Esophagus muscularis mucosa (tissue), 3 donors: ENCODE data around the gene RUNX1.

Source experiments
- CTCF ChIP-seq, 3 experiments: fragments of 200-600 bp in 2 of 3; fragments of 450-650 bp in 1 of 3; sonication (generic) in 2 of 3; IDR thresholded peaks; one replicate each; pipeline ENCODE4 v1.5.1; 2017 to 2019; ENCODE audit warnings: antibody characterized with exemption in 3 of 3, mild to moderate bottlenecking in 2 of 3, moderate library complexity in 1 of 3
- POLR2AphosphoS5 ChIP-seq, 2 donors: sonication (generic); formaldehyde crosslinking; IDR thresholded peaks; one replicate each; pipeline ENCODE4 v1.6.1; 2017; ENCODE audit warnings: antibody characterized with exemption in 2 of 2

- TF ChIP-seq CTCF (IDR thresholded peaks at IDR 0.05) (no peak), POLR2AphosphoS5 (IDR thresholded peaks at IDR 0.05) (no peak)
These were observed 203.3 kb downstream of the RUNX1 start for GRCh38 chr21:34845521-34846451.
